ENCODE measurements around the gene GALNT10.

The GALNT10 gene

GRCh38 chr5:154300207-154300883 lies 109.8 kb downstream of the GALNT10 start:
- no peak for DNase-seq

GRCh38 chr5:154301726-154302125 lies 111.2 kb downstream of the GALNT10 start:
- no peak for DNase-seq

- no peak for DNase-seq
Observed at GRCh38 chr5:154302161-154302560, 111.6 kb downstream of the GALNT10 start.

GRCh38 chr5:154303133-154303532 lies 112.6 kb downstream of the GALNT10 start:
- no peak for DNase-seq

GRCh38 chr5:154308443-154309370 lies 118.2 kb downstream of the GALNT10 start:
- no peak for DNase-seq

GRCh38 chr5:154309371-154309745 lies 118.8 kb downstream of the GALNT10 start:
- DNase-seq: no peak

- no peak for DNase-seq
Observed at GRCh38 chr5:154309805-154310204, 119.3 kb downstream of the GALNT10 start.

GRCh38 chr5:154311362-154311761 lies 120.8 kb downstream of the GALNT10 start:
- DNase-seq: no peak

GRCh38 chr5:154312000-154312399 lies 121.5 kb downstream of the GALNT10 start:
- DNase-seq: no peak

GRCh38 chr5:154312576-154312975 lies 122.0 kb downstream of the GALNT10 start:
- DNase-seq: no peak

- DNase-seq: no peak
Observed at GRCh38 chr5:154313360-154314017, 123.0 kb downstream of the GALNT10 start.

GRCh38 chr5:154315196-154315595 lies 124.7 kb downstream of the GALNT10 start:
- DNase-seq: no peak

- DNase-seq: no peak
Observed at GRCh38 chr5:154315756-154316155, 125.2 kb downstream of the GALNT10 start.

GRCh38 chr5:154316223-154316935 lies 125.8 kb downstream of the GALNT10 start:
- no peak for DNase-seq

- no peak for DNase-seq
Observed at GRCh38 chr5:154317916-154318315, 127.4 kb downstream of the GALNT10 start.

GRCh38 chr5:154318691-154319090 lies 128.2 kb downstream of the GALNT10 start:
- no peak for DNase-seq

- DNase-seq: no peak
Observed at GRCh38 chr5:154319736-154320135, 129.2 kb downstream of the GALNT10 start.

GRCh38 chr5:154320224-154321089 lies 129.9 kb downstream of the GALNT10 start:
- DNase-seq: no peak

- no peak for DNase-seq
Observed at GRCh38 chr5:154321546-154321945, 131.0 kb downstream of the GALNT10 start.

- DNase-seq: no peak
Observed at GRCh38 chr5:154324033-154324432, 133.5 kb downstream of the GALNT10 start.

GRCh38 chr5:154325566-154325965 lies 135.0 kb downstream of the GALNT10 start:
- no peak for DNase-seq

GRCh38 chr5:154329062-154329461 lies 138.5 kb downstream of the GALNT10 start:
- DNase-seq: no peak

All from effector CD4-positive, alpha-beta T cell (primary cell).